ENCODE results near the gene AKAIN1.

Gene AKAIN1
- total RNA-seq: 0 reads per million in 2 donors

- DNase-seq: no peak
These were observed at the start of gene AKAIN1 for GRCh38 chr18:5197032-5197434. Gene AKAIN1, minus strand, starts transcription at chr18:5197257. Its CDS starts 204 bp downstream, at chr18:5197053.

GRCh38 chr18:5244941-5245340 is 47.9 kb upstream of the AKAIN1 start:
- DNase-seq: no peak

- no peak for DNase-seq
These were observed 42.4 kb upstream of the AKAIN1 start for GRCh38 chr18:5239447-5239846.

- DNase-seq: peak; percentile 23
These were observed 41.4 kb upstream of the AKAIN1 start for GRCh38 chr18:5238371-5238976.

- DNase-seq: peak; percentile 75
These were observed 40.8 kb upstream of the AKAIN1 start for GRCh38 chr18:5237723-5238370.

- no peak for DNase-seq
These were observed 40.1 kb upstream of the AKAIN1 start for GRCh38 chr18:5237083-5237722.

- DNase-seq: no peak
These were observed 17.7 kb upstream of the AKAIN1 start for GRCh38 chr18:5214583-5215351.

GRCh38 chr18:5207471-5208150 is 10.6 kb upstream of the AKAIN1 start:
- no peak for DNase-seq

GRCh38 chr18:5198311-5198710 is 1.3 kb upstream of the AKAIN1 start:
- no peak for DNase-seq

GRCh38 chr18:5197461-5197860 is 404 bp upstream of the AKAIN1 start:
- DNase-seq: no peak

- DNase-seq: no peak
These were observed 615 bp downstream of the AKAIN1 start for GRCh38 chr18:5196253-5197031.

- no peak for DNase-seq
These were observed 1.4 kb downstream of the AKAIN1 start for GRCh38 chr18:5195656-5196055.

- DNase-seq: no peak
These were observed 16.8 kb downstream of the AKAIN1 start for GRCh38 chr18:5180254-5180653.

GRCh38 chr18:5178519-5178918 is 18.5 kb downstream of the AKAIN1 start:
- DNase-seq: no peak

GRCh38 chr18:5175378-5175777 is 21.7 kb downstream of the AKAIN1 start:
- no peak for DNase-seq

GRCh38 chr18:5173646-5174045 is 23.4 kb downstream of the AKAIN1 start:
- no peak for DNase-seq

- no peak for DNase-seq
These were observed 23.8 kb downstream of the AKAIN1 start for GRCh38 chr18:5173236-5173635.

- DNase-seq: no peak
These were observed 29.2 kb downstream of the AKAIN1 start for GRCh38 chr18:5167831-5168230.

- no peak for DNase-seq
These were observed 30.3 kb downstream of the AKAIN1 start for GRCh38 chr18:5166606-5167280.

- DNase-seq: no peak
These were observed 32.2 kb downstream of the AKAIN1 start for GRCh38 chr18:5164903-5165302.

GRCh38 chr18:5162111-5162510 is 34.9 kb downstream of the AKAIN1 start:
- no peak for DNase-seq
